H9 (cell line): Measurements from ENCODE around the gene CLEC4E. TPM values are rescaled to one million over a fixed set of nuclear protein-coding genes. Genes with fewer than 3 reads are reported as not detected.

Source experiments
- DNase-seq: peaks from one replicate; pipeline ENCODE4 v3.0.0-alpha.2; 2017
- H2AFZ ChIP-seq: one replicate; pipeline ENCODE4 v1.6.1; 2013; ENCODE audit warnings: mild to moderate bottlenecking, low read length, control low read depth, moderate library complexity
- H2AK5ac ChIP-seq: 2 replicates; pipeline ENCODE4 v1.6.1; 2013; ENCODE audit warnings: low read length, control low read depth, mixed read lengths; ENCODE audit not compliant: insufficient read length
- H2BK120ac ChIP-seq: one replicate; pipeline ENCODE4 v1.6.1; 2013; ENCODE audit warnings: low read depth, mild to moderate bottlenecking, low read length, control low read depth, inconsistent platforms; ENCODE audit not compliant: poor library complexity, severe bottlenecking
- H2BK12ac ChIP-seq: 2 replicates; pipeline ENCODE4 v1.6.1; 2013; ENCODE audit warnings: low read length, control low read depth, mixed read lengths, low read depth; ENCODE audit not compliant: insufficient read length
- H2BK15ac ChIP-seq: 2 replicates; pipeline ENCODE4 v1.6.1; 2013; ENCODE audit warnings: low read depth, low read length, control low read depth
- H2BK20ac ChIP-seq: one replicate; pipeline ENCODE4 v1.6.1; 2013; ENCODE audit warnings: low read depth, mild to moderate bottlenecking, low read length, control low read depth, inconsistent platforms; ENCODE audit not compliant: poor library complexity, severe bottlenecking
- H2BK5ac ChIP-seq: 2 replicates; pipeline ENCODE4 v1.6.1; 2013; ENCODE audit warnings: low read length, control low read depth, mixed read lengths; ENCODE audit not compliant: insufficient read length
- H3K14ac ChIP-seq: 2 replicates; pipeline ENCODE4 v1.6.1; 2013; ENCODE audit warnings: low read length, control low read depth; ENCODE audit not compliant: insufficient read depth
- H3K18ac ChIP-seq: 2 replicates; pipeline ENCODE4 v1.6.1; 2013; ENCODE audit warnings: low read depth, mild to moderate bottlenecking, mixed read lengths, low read length, control low read depth; ENCODE audit not compliant: insufficient read length
- H3K23ac ChIP-seq: 2 replicates; pipeline ENCODE4 v1.6.1; 2013; ENCODE audit warnings: low read length, control low read depth, mixed read lengths, low read depth; ENCODE audit not compliant: insufficient read length
- H3K23me2 ChIP-seq: 2 replicates; pipeline ENCODE4 v1.6.1; 2013; ENCODE audit warnings: low read depth, mild to moderate bottlenecking, mixed read lengths, low read length, control low read depth; ENCODE audit not compliant: insufficient read length, poor library complexity, severe bottlenecking
- H3K27ac ChIP-seq: 2 replicates; pipeline ENCODE4 v1.5.1; 2013; ENCODE audit warnings: low read length, control low read depth, mixed read lengths, low read depth; ENCODE audit not compliant: insufficient read length
- H3K27me3 ChIP-seq: 2 replicates; pipeline ENCODE4 v1.6.1; 2013; ENCODE audit warnings: low read length, control low read depth, inconsistent platforms; ENCODE audit not compliant: insufficient read depth
- H3K4ac ChIP-seq: 2 replicates; pipeline ENCODE4 v1.6.1; 2013; ENCODE audit warnings: low read depth, mild to moderate bottlenecking, control low read depth, inconsistent platforms, low read length, moderate library complexity
- H3K4me1 ChIP-seq: 2 replicates; pipeline ENCODE4 v1.6.1; 2013; ENCODE audit warnings: low read length, control low read depth, inconsistent platforms; ENCODE audit not compliant: insufficient read depth
- H3K4me2 ChIP-seq: 2 replicates; pipeline ENCODE4 v1.6.1; 2013; ENCODE audit warnings: low read length, control low read depth, mixed read lengths; ENCODE audit not compliant: insufficient read length, insufficient read depth
- H3K56ac ChIP-seq: 2 replicates; pipeline ENCODE4 v1.6.1; 2013; ENCODE audit warnings: low read depth, mild to moderate bottlenecking, mixed read lengths, low read length, control low read depth; ENCODE audit not compliant: insufficient read length
- H3K79me1 ChIP-seq: 2 replicates; pipeline ENCODE4 v1.6.1; 2013; ENCODE audit warnings: low read depth, mild to moderate bottlenecking, moderate library complexity, low read length, control low read depth, inconsistent platforms; ENCODE audit not compliant: insufficient read depth, poor library complexity, severe bottlenecking
- H3K79me2 ChIP-seq: 2 replicates; pipeline ENCODE4 v1.6.1; 2013; ENCODE audit warnings: low read length, control low read depth, inconsistent platforms; ENCODE audit not compliant: insufficient read depth
- H3K9ac ChIP-seq: 2 replicates; pipeline ENCODE4 v1.6.1; 2013; ENCODE audit warnings: low read length, control low read depth, mixed read lengths; ENCODE audit not compliant: insufficient read length; ENCODE audit errors: extremely low read depth
- H3K9me3 ChIP-seq: one replicate; pipeline ENCODE4 v1.6.1; 2013; ENCODE audit warnings: low read depth, low read length, inconsistent platforms; ENCODE audit not compliant: control insufficient read depth
- H3T11ph ChIP-seq: one replicate; pipeline ENCODE4 v1.6.1; 2013; ENCODE audit warnings: mild to moderate bottlenecking, low read length, control low read depth, inconsistent platforms
- H4K20me1 ChIP-seq: one replicate; pipeline ENCODE4 v1.6.1; 2013; ENCODE audit not compliant: control insufficient read depth, insufficient read length, insufficient read depth
- H4K5ac ChIP-seq: 2 replicates; pipeline ENCODE4 v1.6.1; 2013; ENCODE audit warnings: low read depth, mild to moderate bottlenecking, mixed read lengths, low read length, control low read depth; ENCODE audit not compliant: insufficient read length
- H4K8ac ChIP-seq: replicated peaks from 2 replicates; pipeline ENCODE4 v1.6.1; 2013; ENCODE audit warnings: low read length, control low read depth, mixed read lengths, low read depth; ENCODE audit not compliant: insufficient read length
- H4K91ac ChIP-seq: 2 replicates; pipeline ENCODE4 v1.6.1; 2013; ENCODE audit warnings: low read depth, mild to moderate bottlenecking, moderate library complexity, mixed read lengths, low read length, control low read depth; ENCODE audit not compliant: insufficient read length
- H3K27ac Mint-ChIP-seq, 3 experiments: 2 replicates in 2 of 3; 3 replicates in 1 of 3; pipeline ENCODE4 v1.8.0; 2020 to 2021; ENCODE audit warnings: mixed read lengths in 3 of 3, mild to moderate bottlenecking in 1 of 3, moderate library complexity in 1 of 3
- H3K27me3 Mint-ChIP-seq: 2 replicates; pipeline ENCODE4 v1.8.0; 2021; ENCODE audit warnings: low read depth, mild to moderate bottlenecking, moderate library complexity, mixed read lengths
- H3K36me3 Mint-ChIP-seq, 3 experiments: 2 replicates in 2 of 3; 3 replicates in 1 of 3; pipeline ENCODE4 v1.8.0; 2020 to 2021; ENCODE audit warnings: low read depth in 3 of 3, mixed read lengths in 3 of 3; ENCODE audit not compliant: insufficient read depth in 1 of 3
- H3K4me1 Mint-ChIP-seq, 2 experiments: 2 replicates each; pipeline ENCODE4 v1.8.0; 2020; ENCODE audit warnings: mixed read lengths in 2 of 2
- H3K4me3 Mint-ChIP-seq, 2 experiments: 2 replicates in 1 of 2; 3 replicates in 1 of 2; pipeline ENCODE4 v1.8.0; 2020 to 2021; ENCODE audit warnings: mild to moderate bottlenecking in 2 of 2, mixed read lengths in 2 of 2, moderate library complexity in 1 of 2
- H3K9me3 Mint-ChIP-seq, 2 experiments: 2 replicates in 1 of 2; 3 replicates in 1 of 2; pipeline ENCODE4 v1.8.0; 2020; ENCODE audit warnings: mild to moderate bottlenecking in 2 of 2, mixed read lengths in 2 of 2, moderate library complexity in 1 of 2
- WGBS: extraction: QIAGEN DNeasy Blood & Tissue Kit; methylation state at CpG from one replicate; pipeline ENCODE4 v1.1.7; 2013; ENCODE audit warnings: missing lambda C conversion rate, low lambda C conversion rate, mixed read lengths; ENCODE audit not compliant: insufficient read length; ENCODE audit errors: extremely low coverage; 5-methylcytosine and 5-hydroxymethylcytosine counted together
- total RNA-seq: library from RNA; stranded (reverse); gene quantifications from 2 replicates; pipeline ENCODE4 v1.2.1, GENCODE V29; 2021
- TF ChIP-seq, protein P1 (sequence below): fragments of 200-600 bp; sonication (generic); conservative IDR thresholded peaks from 3 replicates; pipeline ENCODE4 v1.8.0; 2021; ENCODE audit warnings: antibody characterized with exemption, mild to moderate bottlenecking

Gene CLEC4E
- total RNA-seq, 1 experiment from 2014 or later = not detected

DNA sequence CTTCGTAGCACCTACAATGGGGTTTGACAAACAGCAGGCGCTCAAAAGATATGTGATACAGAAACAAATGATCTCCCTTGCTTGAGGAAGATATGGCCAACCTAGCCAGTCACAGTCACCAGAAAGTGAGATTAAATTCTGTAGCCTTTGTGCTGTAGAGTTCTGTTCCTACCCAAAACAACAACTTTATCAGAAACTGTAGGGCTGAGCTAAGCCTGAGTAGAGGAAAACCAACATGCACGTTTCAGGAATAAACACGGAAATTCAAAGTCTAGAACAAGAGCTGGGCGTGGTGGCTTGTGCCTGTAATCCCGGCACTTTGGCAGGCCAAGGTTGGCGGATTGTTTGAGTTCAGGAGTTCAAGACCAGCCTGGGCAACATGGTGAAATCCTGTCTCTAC lies 49.0 kb upstream of the CLEC4E start:
- no peak overlapping the region for H3K4me2 ChIP-seq
- Mint-ChIP-seq H3K27ac (no peak overlapping the region), H3K27me3 (no peaks in the 10 kb centered on the region; the same call in none of the 2 replicates), H3K9me3 (no peaks in the 10 kb centered on the region), H3K4me1 (peaks cover 7 to 9% of the 10 kb centered on the region in 2 experiments), H3K4me3 (no peak overlapping the region), H3K36me3 (peaks cover 0 to 2% (median 0%) of the 10 kb centered on the region in 3 experiments; a peak in 1 of 7 replicates)
- H3K4me1 ChIP-seq = no peaks in the 10 kb centered on the region
- no peak overlapping the region for H3T11ph ChIP-seq
- H2AK5ac ChIP-seq = no peak overlapping the region
- H3K79me1 ChIP-seq = no peaks in the 10 kb centered on the region
- H3K79me2 ChIP-seq = no peaks in the 10 kb centered on the region
- H3K23me2 ChIP-seq = no peaks in the 10 kb centered on the region
- H3K23ac ChIP-seq = no peak overlapping the region
- H3K9ac ChIP-seq = no peak overlapping the region
- H2BK5ac ChIP-seq = no peak overlapping the region
- no CpG with 5 or more reads among the region's 7 CpGs for WGBS
- H4K20me1 ChIP-seq = no peaks in the 10 kb centered on the region
- no peak overlapping the region for H3K4ac ChIP-seq
- no peak overlapping the region for H3K18ac ChIP-seq
- no peak overlapping the region for H4K91ac ChIP-seq
- no peak overlapping the region for H2BK120ac ChIP-seq
- TF ChIP-seq, protein P1, sequence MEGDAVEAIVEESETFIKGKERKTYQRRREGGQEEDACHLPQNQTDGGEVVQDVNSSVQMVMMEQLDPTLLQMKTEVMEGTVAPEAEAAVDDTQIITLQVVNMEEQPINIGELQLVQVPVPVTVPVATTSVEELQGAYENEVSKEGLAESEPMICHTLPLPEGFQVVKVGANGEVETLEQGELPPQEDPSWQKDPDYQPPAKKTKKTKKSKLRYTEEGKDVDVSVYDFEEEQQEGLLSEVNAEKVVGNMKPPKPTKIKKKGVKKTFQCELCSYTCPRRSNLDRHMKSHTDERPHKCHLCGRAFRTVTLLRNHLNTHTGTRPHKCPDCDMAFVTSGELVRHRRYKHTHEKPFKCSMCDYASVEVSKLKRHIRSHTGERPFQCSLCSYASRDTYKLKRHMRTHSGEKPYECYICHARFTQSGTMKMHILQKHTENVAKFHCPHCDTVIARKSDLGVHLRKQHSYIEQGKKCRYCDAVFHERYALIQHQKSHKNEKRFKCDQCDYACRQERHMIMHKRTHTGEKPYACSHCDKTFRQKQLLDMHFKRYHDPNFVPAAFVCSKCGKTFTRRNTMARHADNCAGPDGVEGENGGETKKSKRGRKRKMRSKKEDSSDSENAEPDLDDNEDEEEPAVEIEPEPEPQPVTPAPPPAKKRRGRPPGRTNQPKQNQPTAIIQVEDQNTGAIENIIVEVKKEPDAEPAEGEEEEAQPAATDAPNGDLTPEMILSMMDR = no peak
- no peak overlapping the region for H2BK20ac ChIP-seq
- H2BK15ac ChIP-seq = no peak overlapping the region
- no peak overlapping the region for H3K56ac ChIP-seq
- H4K8ac ChIP-seq = no peak overlapping the region
- H3K14ac ChIP-seq = no peak overlapping the region
- no peak overlapping the region for H4K5ac ChIP-seq
- no peaks in the 10 kb centered on the region for H3K27me3 ChIP-seq
- H3K27ac ChIP-seq = no peak overlapping the region
- no peaks in the 10 kb centered on the region for H3K9me3 ChIP-seq
- H2BK12ac ChIP-seq = no peak overlapping the region
- no peak overlapping the region for H2AFZ ChIP-seq
- no peak for DNase-seq
